Epidermal melanocyte (primary cell): Measurements from ENCODE around the gene AGBL3.

Experiments
- DNase-seq: peaks from one replicate; pipeline ENCODE4 v3.0.0; 2011; ENCODE audit warnings: low spot score; ENCODE audit not compliant: insufficient read length

AGBL3 gene

DNA sequence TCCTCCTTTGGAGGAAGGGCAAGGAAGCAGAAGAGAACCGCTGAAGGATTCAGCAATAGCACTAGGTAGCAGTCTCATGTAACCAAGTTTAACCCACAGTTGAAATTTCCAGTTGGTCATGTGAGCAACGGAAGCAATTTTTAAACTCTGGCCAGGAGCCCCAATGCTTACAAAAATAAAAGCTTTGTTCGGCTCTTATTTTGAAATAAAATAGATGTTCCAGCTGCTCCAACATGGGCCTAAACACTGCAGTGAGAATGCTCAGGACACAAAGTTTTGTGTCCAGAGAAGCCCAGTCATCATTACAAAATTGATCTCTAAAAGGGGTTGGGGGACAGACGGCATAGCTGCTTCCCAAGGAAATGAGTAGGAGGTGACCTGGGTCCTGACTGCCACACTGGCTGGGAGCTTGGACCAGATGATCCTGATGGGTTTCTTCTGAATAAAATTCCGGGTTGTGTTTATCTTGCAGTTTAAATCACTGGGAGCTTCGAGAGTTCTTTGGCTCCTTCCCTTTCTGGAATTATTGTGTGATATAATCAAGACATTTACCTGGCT is 161.1 kb downstream of the AGBL3 start:
- DNase-seq, result no peak

DNA sequence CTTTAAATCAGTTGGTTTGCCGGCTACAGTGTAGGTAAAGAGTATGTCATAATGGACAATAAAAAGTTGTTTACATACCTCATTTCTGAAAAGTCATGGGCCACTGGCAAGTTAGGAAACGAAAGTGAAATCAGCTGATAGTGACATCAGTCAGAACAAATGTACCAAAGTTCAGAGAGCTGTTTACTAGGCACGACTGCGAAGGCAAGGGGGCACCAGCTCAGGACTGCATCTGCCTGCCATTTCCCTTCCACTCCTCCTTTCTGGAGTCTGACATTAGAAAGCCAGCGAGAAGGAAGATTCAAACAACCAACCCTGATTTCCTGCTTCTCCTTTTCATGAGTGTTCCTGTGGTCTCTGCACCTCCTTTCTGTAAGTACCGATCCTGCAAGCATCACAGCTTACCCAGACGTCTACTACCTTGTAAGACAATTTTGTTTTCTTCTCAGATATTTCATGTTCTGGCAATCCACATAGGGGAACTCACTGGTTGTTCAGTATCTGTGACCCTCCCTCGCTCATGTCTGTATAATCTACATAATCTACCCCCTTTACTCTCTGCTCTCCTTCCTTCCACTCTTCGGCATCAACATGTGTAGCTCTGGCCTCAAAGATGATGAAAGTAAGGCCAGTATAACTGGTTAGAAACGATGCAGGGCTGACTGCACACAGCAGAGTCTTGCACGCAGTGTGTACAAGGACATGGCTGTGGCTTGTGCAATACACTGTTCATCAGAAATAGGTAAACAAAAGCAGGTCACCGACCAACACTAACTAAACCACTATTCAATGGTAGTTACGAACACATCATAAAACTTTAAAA is 161.8 kb downstream of the AGBL3 start, which contains the start of gene TMEM140:
TSS of gene TMEM140 (plus strand) at position 174 of the 823 bp plus-strand sequence. CDS start 16,370 bp downstream, outside the sequence.
- no peak for DNase-seq

GRCh38 chr7:135150072-135150782 is 163.9 kb downstream of the AGBL3 start:
- DNase-seq, result no peak

DNA sequence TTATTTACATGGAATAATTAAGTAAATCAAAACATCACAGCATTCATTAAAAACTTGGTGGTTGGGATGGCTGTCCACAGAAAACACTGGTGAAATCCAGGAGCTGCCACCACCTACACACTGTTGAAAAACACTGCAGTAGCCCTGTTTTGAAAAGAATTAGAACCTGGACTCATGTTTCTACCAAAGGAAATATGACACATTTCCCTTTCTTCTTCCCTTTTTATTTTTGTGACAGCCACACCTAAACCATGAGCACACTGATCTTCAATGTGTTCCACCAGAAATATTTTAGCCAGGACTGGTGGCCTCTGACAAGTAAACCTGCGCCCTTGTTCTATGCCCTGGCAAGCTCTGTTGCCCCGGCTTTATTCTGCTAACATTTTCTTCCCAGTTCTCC is 164.8 kb downstream of the AGBL3 start:
- no peak for DNase-seq

GRCh38 chr7:135151533-135151932 is 165.2 kb downstream of the AGBL3 start:
- no peak for DNase-seq

- DNase-seq, result no peak
These were observed 166.1 kb downstream of the AGBL3 start for GRCh38 chr7:135152442-135152841.

- DNase-seq, result no peak
These were observed 168.4 kb downstream of the AGBL3 start for GRCh38 chr7:135154734-135155133.

GRCh38 chr7:135156290-135156689 is 170.0 kb downstream of the AGBL3 start:
- no peak for DNase-seq

GRCh38 chr7:135158141-135158655 is 171.9 kb downstream of the AGBL3 start:
- DNase-seq, result no peak

- DNase-seq, result no peak
These were observed 172.6 kb downstream of the AGBL3 start for GRCh38 chr7:135158874-135159273.

DNA sequence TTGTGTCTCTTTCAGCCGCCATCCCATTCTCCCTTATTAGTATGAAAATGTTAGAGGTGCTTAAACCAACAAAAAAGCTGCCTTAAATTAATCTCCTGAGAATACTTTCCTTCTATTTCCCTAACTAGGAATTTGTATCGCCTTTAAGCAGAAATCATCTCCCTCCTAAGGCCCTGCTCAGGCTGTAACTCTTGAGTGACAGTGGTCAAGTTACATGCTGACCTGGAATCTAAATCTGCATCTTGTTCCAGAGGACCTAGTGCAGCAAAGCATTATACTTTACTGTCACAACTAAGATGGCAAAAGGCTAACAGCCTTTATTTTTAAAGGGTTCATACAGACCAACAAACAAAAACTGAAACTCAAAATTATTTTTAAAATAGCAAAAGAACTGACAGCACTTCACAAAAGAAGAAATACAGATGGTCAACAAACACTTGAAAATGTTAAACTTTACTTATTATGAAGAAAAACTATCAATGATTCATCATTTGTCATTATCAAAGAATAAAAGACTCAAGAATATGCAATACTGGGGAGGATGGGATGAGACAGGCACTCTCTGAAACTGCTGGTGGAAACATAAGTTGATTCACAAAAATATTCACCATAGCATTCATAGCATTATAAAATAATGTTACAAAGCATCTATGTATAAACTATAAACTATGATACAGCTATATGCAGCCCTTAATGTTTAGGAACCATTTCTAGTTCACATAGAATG is 173.2 kb downstream of the AGBL3 start:
- no peak for DNase-seq

- no peak for DNase-seq
These were observed 174.0 kb downstream of the AGBL3 start for GRCh38 chr7:135160098-135160857.

DNA sequence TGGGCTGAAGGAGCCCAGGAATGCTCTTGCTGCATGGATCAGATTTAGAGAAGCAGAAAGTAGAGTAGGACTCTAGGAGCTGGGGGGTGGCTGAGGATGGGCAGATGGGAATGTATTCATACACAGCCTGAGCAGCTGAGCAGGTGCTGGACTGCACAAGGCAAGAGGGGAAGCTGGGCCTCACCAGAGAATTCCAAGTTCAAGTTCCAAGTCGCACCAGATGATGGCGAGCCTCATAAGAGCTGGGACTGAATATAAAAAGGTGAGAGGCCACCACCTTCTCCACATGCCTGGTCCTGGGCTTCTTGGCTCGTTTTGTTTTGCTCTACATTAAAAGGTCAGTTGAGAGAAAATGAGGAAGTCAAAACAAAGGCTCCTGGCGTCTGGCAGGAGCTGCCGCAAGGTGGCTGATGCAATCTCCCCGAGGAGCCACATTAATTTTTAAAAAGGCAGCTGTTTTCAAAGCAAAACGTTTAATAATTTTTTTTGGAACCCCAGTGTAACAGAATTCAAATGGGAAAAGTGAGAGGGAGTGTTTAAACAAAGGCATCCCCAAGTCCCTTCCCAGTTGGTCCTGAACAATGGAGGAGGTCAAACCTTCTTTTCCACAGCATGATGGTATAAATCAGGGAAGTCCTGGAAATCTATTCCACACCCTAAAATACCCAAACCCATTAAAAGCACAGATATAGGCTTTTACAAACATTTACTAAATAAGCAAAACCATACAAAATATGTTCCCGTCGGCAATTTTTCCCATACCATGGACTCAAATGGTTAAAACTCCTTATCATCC is 174.7 kb downstream of the AGBL3 start:
- no peak for DNase-seq

DNA sequence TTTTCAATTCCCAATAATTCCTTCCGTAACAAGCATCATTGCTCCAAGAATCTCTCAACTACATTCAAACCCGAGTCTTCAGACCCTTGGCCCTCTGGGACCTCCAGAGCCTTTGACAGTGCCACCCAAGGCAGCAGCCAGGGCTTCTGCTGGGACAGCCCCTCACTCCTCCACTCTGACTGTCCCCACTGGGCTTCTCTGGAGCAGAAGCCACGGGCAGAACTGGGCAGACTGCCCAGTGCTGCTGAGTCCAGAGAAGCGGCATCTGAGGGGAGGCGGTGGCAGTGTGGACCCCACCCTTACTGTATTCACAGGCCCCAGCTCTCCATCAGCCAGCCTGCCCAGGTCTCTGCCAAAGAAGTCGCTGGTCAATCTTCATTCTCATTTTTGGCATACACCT is 175.4 kb downstream of the AGBL3 start:
- DNase-seq, result no peak

- no peak for DNase-seq
These were observed 176.2 kb downstream of the AGBL3 start for GRCh38 chr7:135162382-135163001.

- no peak for DNase-seq
These were observed 178.2 kb downstream of the AGBL3 start for GRCh38 chr7:135164357-135165061.

GRCh38 chr7:135165862-135166261 is 179.6 kb downstream of the AGBL3 start:
- no peak for DNase-seq

GRCh38 chr7:135166338-135166990 is 180.2 kb downstream of the AGBL3 start:
- no peak for DNase-seq
